H9 (cell line): ENCODE results near the gene SEH1L. TPM values are rescaled to one million over a fixed set of nuclear protein-coding genes. Genes with fewer than 3 reads are reported as not detected.

Source experiments
- DNase-seq: peaks from one replicate; pipeline ENCODE4 v3.0.0-alpha.2; 2017
- H2AFZ ChIP-seq: one replicate; pipeline ENCODE4 v1.6.1; 2013; ENCODE audit warnings: mild to moderate bottlenecking, low read length, control low read depth, moderate library complexity
- H2AK5ac ChIP-seq: 2 replicates; pipeline ENCODE4 v1.6.1; 2013; ENCODE audit warnings: low read length, control low read depth, mixed read lengths; ENCODE audit not compliant: insufficient read length
- H2BK120ac ChIP-seq: one replicate; pipeline ENCODE4 v1.6.1; 2013; ENCODE audit warnings: low read depth, mild to moderate bottlenecking, low read length, control low read depth, inconsistent platforms; ENCODE audit not compliant: poor library complexity, severe bottlenecking
- H2BK12ac ChIP-seq: 2 replicates; pipeline ENCODE4 v1.6.1; 2013; ENCODE audit warnings: low read length, control low read depth, mixed read lengths, low read depth; ENCODE audit not compliant: insufficient read length
- H2BK15ac ChIP-seq: 2 replicates; pipeline ENCODE4 v1.6.1; 2013; ENCODE audit warnings: low read depth, low read length, control low read depth
- H2BK20ac ChIP-seq: one replicate; pipeline ENCODE4 v1.6.1; 2013; ENCODE audit warnings: low read depth, mild to moderate bottlenecking, low read length, control low read depth, inconsistent platforms; ENCODE audit not compliant: poor library complexity, severe bottlenecking
- H2BK5ac ChIP-seq: 2 replicates; pipeline ENCODE4 v1.6.1; 2013; ENCODE audit warnings: low read length, control low read depth, mixed read lengths; ENCODE audit not compliant: insufficient read length
- H3K14ac ChIP-seq: 2 replicates; pipeline ENCODE4 v1.6.1; 2013; ENCODE audit warnings: low read length, control low read depth; ENCODE audit not compliant: insufficient read depth
- H3K18ac ChIP-seq: 2 replicates; pipeline ENCODE4 v1.6.1; 2013; ENCODE audit warnings: low read depth, mild to moderate bottlenecking, mixed read lengths, low read length, control low read depth; ENCODE audit not compliant: insufficient read length
- H3K23ac ChIP-seq: 2 replicates; pipeline ENCODE4 v1.6.1; 2013; ENCODE audit warnings: low read length, control low read depth, mixed read lengths, low read depth; ENCODE audit not compliant: insufficient read length
- H3K23me2 ChIP-seq: 2 replicates; pipeline ENCODE4 v1.6.1; 2013; ENCODE audit warnings: low read depth, mild to moderate bottlenecking, mixed read lengths, low read length, control low read depth; ENCODE audit not compliant: insufficient read length, poor library complexity, severe bottlenecking
- H3K27ac ChIP-seq: 2 replicates; pipeline ENCODE4 v1.5.1; 2013; ENCODE audit warnings: low read length, control low read depth, mixed read lengths, low read depth; ENCODE audit not compliant: insufficient read length
- H3K27me3 ChIP-seq: 2 replicates; pipeline ENCODE4 v1.6.1; 2013; ENCODE audit warnings: low read length, control low read depth, inconsistent platforms; ENCODE audit not compliant: insufficient read depth
- H3K4ac ChIP-seq: 2 replicates; pipeline ENCODE4 v1.6.1; 2013; ENCODE audit warnings: low read depth, mild to moderate bottlenecking, control low read depth, inconsistent platforms, low read length, moderate library complexity
- H3K4me1 ChIP-seq: 2 replicates; pipeline ENCODE4 v1.6.1; 2013; ENCODE audit warnings: low read length, control low read depth, inconsistent platforms; ENCODE audit not compliant: insufficient read depth
- H3K4me2 ChIP-seq: 2 replicates; pipeline ENCODE4 v1.6.1; 2013; ENCODE audit warnings: low read length, control low read depth, mixed read lengths; ENCODE audit not compliant: insufficient read length, insufficient read depth
- H3K56ac ChIP-seq: 2 replicates; pipeline ENCODE4 v1.6.1; 2013; ENCODE audit warnings: low read depth, mild to moderate bottlenecking, mixed read lengths, low read length, control low read depth; ENCODE audit not compliant: insufficient read length
- H3K79me1 ChIP-seq: 2 replicates; pipeline ENCODE4 v1.6.1; 2013; ENCODE audit warnings: low read depth, mild to moderate bottlenecking, moderate library complexity, low read length, control low read depth, inconsistent platforms; ENCODE audit not compliant: insufficient read depth, poor library complexity, severe bottlenecking
- H3K79me2 ChIP-seq: 2 replicates; pipeline ENCODE4 v1.6.1; 2013; ENCODE audit warnings: low read length, control low read depth, inconsistent platforms; ENCODE audit not compliant: insufficient read depth
- H3K9ac ChIP-seq: 2 replicates; pipeline ENCODE4 v1.6.1; 2013; ENCODE audit warnings: low read length, control low read depth, mixed read lengths; ENCODE audit not compliant: insufficient read length; ENCODE audit errors: extremely low read depth
- H3K9me3 ChIP-seq: one replicate; pipeline ENCODE4 v1.6.1; 2013; ENCODE audit warnings: low read depth, low read length, inconsistent platforms; ENCODE audit not compliant: control insufficient read depth
- H3T11ph ChIP-seq: one replicate; pipeline ENCODE4 v1.6.1; 2013; ENCODE audit warnings: mild to moderate bottlenecking, low read length, control low read depth, inconsistent platforms
- H4K20me1 ChIP-seq: one replicate; pipeline ENCODE4 v1.6.1; 2013; ENCODE audit not compliant: control insufficient read depth, insufficient read length, insufficient read depth
- H4K5ac ChIP-seq: 2 replicates; pipeline ENCODE4 v1.6.1; 2013; ENCODE audit warnings: low read depth, mild to moderate bottlenecking, mixed read lengths, low read length, control low read depth; ENCODE audit not compliant: insufficient read length
- H4K8ac ChIP-seq: replicated peaks from 2 replicates; pipeline ENCODE4 v1.6.1; 2013; ENCODE audit warnings: low read length, control low read depth, mixed read lengths, low read depth; ENCODE audit not compliant: insufficient read length
- H4K91ac ChIP-seq: 2 replicates; pipeline ENCODE4 v1.6.1; 2013; ENCODE audit warnings: low read depth, mild to moderate bottlenecking, moderate library complexity, mixed read lengths, low read length, control low read depth; ENCODE audit not compliant: insufficient read length
- H3K27ac Mint-ChIP-seq, 3 experiments: 2 replicates in 2 of 3; 3 replicates in 1 of 3; pipeline ENCODE4 v1.8.0; 2020 to 2021; ENCODE audit warnings: mixed read lengths in 3 of 3, mild to moderate bottlenecking in 1 of 3, moderate library complexity in 1 of 3
- H3K27me3 Mint-ChIP-seq: 2 replicates; pipeline ENCODE4 v1.8.0; 2021; ENCODE audit warnings: low read depth, mild to moderate bottlenecking, moderate library complexity, mixed read lengths
- H3K36me3 Mint-ChIP-seq, 3 experiments: 2 replicates in 2 of 3; 3 replicates in 1 of 3; pipeline ENCODE4 v1.8.0; 2020 to 2021; ENCODE audit warnings: low read depth in 3 of 3, mixed read lengths in 3 of 3; ENCODE audit not compliant: insufficient read depth in 1 of 3
- H3K4me1 Mint-ChIP-seq, 2 experiments: 2 replicates each; pipeline ENCODE4 v1.8.0; 2020; ENCODE audit warnings: mixed read lengths in 2 of 2
- H3K4me3 Mint-ChIP-seq, 2 experiments: 2 replicates in 1 of 2; 3 replicates in 1 of 2; pipeline ENCODE4 v1.8.0; 2020 to 2021; ENCODE audit warnings: mild to moderate bottlenecking in 2 of 2, mixed read lengths in 2 of 2, moderate library complexity in 1 of 2
- H3K9me3 Mint-ChIP-seq, 2 experiments: 2 replicates in 1 of 2; 3 replicates in 1 of 2; pipeline ENCODE4 v1.8.0; 2020; ENCODE audit warnings: mild to moderate bottlenecking in 2 of 2, mixed read lengths in 2 of 2, moderate library complexity in 1 of 2
- WGBS: extraction: QIAGEN DNeasy Blood & Tissue Kit; methylation state at CpG from one replicate; pipeline ENCODE4 v1.1.7; 2013; ENCODE audit warnings: missing lambda C conversion rate, low lambda C conversion rate, mixed read lengths; ENCODE audit not compliant: insufficient read length; ENCODE audit errors: extremely low coverage; 5-methylcytosine and 5-hydroxymethylcytosine counted together
- total RNA-seq: library from RNA; stranded (reverse); gene quantifications from 2 replicates; pipeline ENCODE4 v1.2.1, GENCODE V29; 2021
- TF ChIP-seq, protein P1 (sequence below): fragments of 200-600 bp; sonication (generic); conservative IDR thresholded peaks from 3 replicates; pipeline ENCODE4 v1.8.0; 2021; ENCODE audit warnings: antibody characterized with exemption, mild to moderate bottlenecking

Gene SEH1L
- total RNA-seq, 1 experiment from 2014 or later, result 97.2 TPM

DNA sequence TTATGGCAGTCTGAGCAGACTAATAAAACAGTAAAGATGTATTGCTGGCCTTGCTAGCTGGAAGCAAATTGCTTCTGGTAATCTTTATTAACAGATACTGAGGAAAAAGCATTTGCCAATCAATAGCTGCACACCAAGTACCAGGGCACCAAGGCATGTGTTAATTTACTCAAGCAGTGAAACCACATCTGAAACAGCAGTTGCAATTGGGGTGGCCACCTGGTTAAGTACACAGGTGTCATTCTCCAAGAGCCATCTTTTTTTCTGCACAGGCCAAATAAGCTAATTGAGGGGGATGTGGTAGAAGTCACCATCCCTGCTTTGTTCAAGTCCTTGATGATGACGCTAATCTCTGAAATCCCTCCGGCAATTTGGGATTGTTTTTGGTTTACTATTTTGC is 8.6 kb upstream of the SEH1L start:
- Histone ChIP-seq H4K20me1 (no peaks in the 10 kb centered on the region), H3K56ac (no peak overlapping the region), H2BK5ac (no peak overlapping the region), H3K4me2 (no peak overlapping the region), H3K18ac (no peak overlapping the region), H4K91ac (no peak overlapping the region), H3K4me1 (no peaks in the 10 kb centered on the region), H2BK120ac (no peak overlapping the region), H3K23me2 (no peaks in the 10 kb centered on the region), H3K9me3 (no peaks in the 10 kb centered on the region), H2AFZ (no peak overlapping the region), H3K27me3 (no peaks in the 10 kb centered on the region), H4K8ac (no peak overlapping the region), H3K4ac (no peak overlapping the region), H3K14ac (no peak overlapping the region), H3T11ph (no peak overlapping the region), H2BK12ac (no peak overlapping the region), H2AK5ac (no peak overlapping the region), H2BK15ac (no peak overlapping the region), H3K79me1 (no peaks in the 10 kb centered on the region), H3K27ac (no peak overlapping the region), H3K23ac (no peak overlapping the region), H2BK20ac (no peak overlapping the region), H3K9ac (no peak overlapping the region), H4K5ac (no peak overlapping the region), H3K79me2 (no peaks in the 10 kb centered on the region)
- no peak overlapping the region for H3K27ac Mint-ChIP-seq
- WGBS, result no CpG with 5 or more reads among the region's 2 CpGs
- H3K27me3 Mint-ChIP-seq, result no peaks in the 10 kb centered on the region; the same call in 1 of the 2 replicates
- DNase-seq, result no peak
- H3K9me3 Mint-ChIP-seq, result no peaks in the 10 kb centered on the region
- no peak overlapping the region for H3K4me3 Mint-ChIP-seq
- peaks cover 0 to 2% of the 10 kb centered on the region in 2 experiments; a peak in 1 of 4 replicates for H3K4me1 Mint-ChIP-seq
- no peaks in the 10 kb centered on the region; a peak in 1 of 7 replicates for H3K36me3 Mint-ChIP-seq
- TF ChIP-seq, protein P1, sequence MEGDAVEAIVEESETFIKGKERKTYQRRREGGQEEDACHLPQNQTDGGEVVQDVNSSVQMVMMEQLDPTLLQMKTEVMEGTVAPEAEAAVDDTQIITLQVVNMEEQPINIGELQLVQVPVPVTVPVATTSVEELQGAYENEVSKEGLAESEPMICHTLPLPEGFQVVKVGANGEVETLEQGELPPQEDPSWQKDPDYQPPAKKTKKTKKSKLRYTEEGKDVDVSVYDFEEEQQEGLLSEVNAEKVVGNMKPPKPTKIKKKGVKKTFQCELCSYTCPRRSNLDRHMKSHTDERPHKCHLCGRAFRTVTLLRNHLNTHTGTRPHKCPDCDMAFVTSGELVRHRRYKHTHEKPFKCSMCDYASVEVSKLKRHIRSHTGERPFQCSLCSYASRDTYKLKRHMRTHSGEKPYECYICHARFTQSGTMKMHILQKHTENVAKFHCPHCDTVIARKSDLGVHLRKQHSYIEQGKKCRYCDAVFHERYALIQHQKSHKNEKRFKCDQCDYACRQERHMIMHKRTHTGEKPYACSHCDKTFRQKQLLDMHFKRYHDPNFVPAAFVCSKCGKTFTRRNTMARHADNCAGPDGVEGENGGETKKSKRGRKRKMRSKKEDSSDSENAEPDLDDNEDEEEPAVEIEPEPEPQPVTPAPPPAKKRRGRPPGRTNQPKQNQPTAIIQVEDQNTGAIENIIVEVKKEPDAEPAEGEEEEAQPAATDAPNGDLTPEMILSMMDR, result no peak
